Transverse colon (tissue), 4 donors: ENCODE results near the gene CCL22.

Experiments used
- CTCF ChIP-seq, 5 experiments: fragments of 200-600 bp in 3 of 5; fragments of 450-650 bp in 2 of 5; sonication (generic) in 3 of 5; IDR thresholded peaks; 1 replicate in 2 of 5; 2 replicates in 3 of 5; pipeline ENCODE4 v1.5.1; 2016 to 2017; ENCODE audit warnings: antibody characterized with exemption in 5 of 5, inconsistent platforms in 3 of 5, mild to moderate bottlenecking in 2 of 5, moderate library complexity in 1 of 5
- EP300 ChIP-seq: sonication (generic); formaldehyde crosslinking; IDR thresholded peaks from one replicate; pipeline ENCODE4 v1.6.1; 2017; ENCODE audit warnings: antibody characterized with exemption, low read depth
- POLR2A ChIP-seq: fragments of 450-650 bp; IDR thresholded peaks from one replicate; pipeline ENCODE4 v1.6.1; 2016; ENCODE audit warnings: antibody characterized with exemption, mild to moderate bottlenecking, moderate library complexity
- POLR2AphosphoS5 ChIP-seq, 3 donors: sonication (generic); formaldehyde crosslinking; IDR thresholded peaks; one replicate each; pipeline ENCODE4 v1.6.1; 2016; ENCODE audit warnings: antibody characterized with exemption in 3 of 3

GRCh38 chr16:57413733-57414132 lies 55.1 kb downstream of the CCL22 start:
- TF ChIP-seq POLR2A (no peak), CTCF (IDR thresholded peaks at IDR 0.05) (no peak), POLR2AphosphoS5 (IDR thresholded peaks at IDR 0.05) (no peak), EP300 (no peak)
